PFSK-1 (cell line): ENCODE results near the gene ARFGAP1.

Experiments used
- FOXP2 ChIP-seq: optimal IDR thresholded peaks from 2 replicates; pipeline ENCODE3; 2011; ENCODE audit warnings: borderline replicate concordance, control low read depth, inconsistent platforms; ENCODE audit not compliant: insufficient read depth; ENCODE audit errors: extremely low read length, extremely low read depth
- POLR2AphosphoS5 ChIP-seq: IDR thresholded peaks from 2 replicates; pipeline ENCODE4 v1.6.1; 2012; ENCODE audit warnings: low read depth, mild to moderate bottlenecking, control low read depth, low read length, moderate library complexity
- REST ChIP-seq, 2 experiments: IDR thresholded peaks; 2 replicates each; pipeline versions ENCODE4 v1.6.1 to v1.8.0; 2011 to 2012; ENCODE audit warnings: low read depth in 2 of 2, low read length in 2 of 2, control low read depth in 1 of 2, inconsistent platforms in 1 of 2, mild to moderate bottlenecking in 1 of 2, moderate library complexity in 1 of 2; ENCODE audit not compliant: insufficient read depth in 1 of 2
- SIN3A ChIP-seq: IDR thresholded peaks from 2 replicates; pipeline ENCODE4 v1.6.1; 2012; ENCODE audit warnings: mild to moderate bottlenecking, low read length, moderate library complexity, borderline replicate concordance; ENCODE audit not compliant: insufficient read depth
- TAF1 ChIP-seq: IDR thresholded peaks from 2 replicates; pipeline ENCODE4 v1.6.1; 2012; ENCODE audit warnings: low read length, control low read depth, borderline replicate concordance; ENCODE audit not compliant: insufficient read depth

The ARFGAP1 gene

GRCh38 chr20:63315731-63316491 is 43.3 kb downstream of the ARFGAP1 start:
- TF ChIP-seq FOXP2 (no peak), POLR2AphosphoS5 (no peak), TAF1 (no peak), SIN3A (no peak), REST (IDR thresholded peaks at IDR 0.05; ENCODE audit: insufficient read depth in 1 of 2, low read depth in 2 of 2, low read length in 2 of 2) (no peak)

- TF ChIP-seq REST (IDR thresholded peaks at IDR 0.05; ENCODE audit: insufficient read depth in 1 of 2, low read depth in 2 of 2, low read length in 2 of 2): no peak
- no peak for TF ChIP-seq POLR2AphosphoS5
- no peak for TF ChIP-seq TAF1
Observed at GRCh38 chr20:63316502-63316921, 43.9 kb downstream of the ARFGAP1 start.

- TF ChIP-seq REST (IDR thresholded peaks at IDR 0.05; ENCODE audit: insufficient read depth in 1 of 2, low read depth in 2 of 2, low read length in 2 of 2) (no peak), FOXP2 (no peak), TAF1 (no peak)
Observed at GRCh38 chr20:63317061-63317460, 44.4 kb downstream of the ARFGAP1 start.

GRCh38 chr20:63317601-63318291 is 45.1 kb downstream of the ARFGAP1 start:
- TF ChIP-seq TAF1 (no peak), SIN3A (no peak), REST (IDR thresholded peaks at IDR 0.05; ENCODE audit: insufficient read depth in 1 of 2, low read depth in 2 of 2, low read length in 2 of 2) (no peak), FOXP2 (no peak), POLR2AphosphoS5 (no peak)
